ENCODE data around the gene PLG.

PLG gene

GRCh38 chr6:160788806-160789205 is 86.8 kb downstream of the PLG start:
- TF ChIP-seq CTCF (conservative IDR thresholded peaks at IDR 0.05) = no peak
- H3K27ac ChIP-seq = no peak overlapping the region

- H3K27ac ChIP-seq = no peak overlapping the region
- TF ChIP-seq CTCF (conservative IDR thresholded peaks at IDR 0.05) = no peak
Observed at GRCh38 chr6:160789263-160790027, 87.4 kb downstream of the PLG start.

- no peak for TF ChIP-seq CTCF (conservative IDR thresholded peaks at IDR 0.05)
- H3K27ac ChIP-seq = no peak overlapping the region
Observed at GRCh38 chr6:160790028-160790792, 88.2 kb downstream of the PLG start.

- no peak for TF ChIP-seq CTCF (conservative IDR thresholded peaks at IDR 0.05)
- no peak overlapping the region for H3K27ac ChIP-seq
Observed at GRCh38 chr6:160791459-160791858, 89.4 kb downstream of the PLG start.

GRCh38 chr6:160791981-160792418 is 90.0 kb downstream of the PLG start:
- no peak overlapping the region for H3K27ac ChIP-seq
- TF ChIP-seq CTCF (conservative IDR thresholded peaks at IDR 0.05) = no peak

GRCh38 chr6:160792708-160793107 is 90.7 kb downstream of the PLG start:
- no peak overlapping the region for H3K27ac ChIP-seq
- TF ChIP-seq CTCF (conservative IDR thresholded peaks at IDR 0.05) = no peak

GRCh38 chr6:160793652-160794051 is 91.6 kb downstream of the PLG start:
- H3K27ac ChIP-seq = no peak overlapping the region
- no peak for TF ChIP-seq CTCF (conservative IDR thresholded peaks at IDR 0.05)
